Upper lobe of right lung (tissue), 1 donor: ENCODE measurements around the gene PARD3B. TPM values are rescaled to one million over a fixed set of nuclear protein-coding genes. Genes with fewer than 3 reads are reported as not detected.
"Not testable (repeated sequence)": the region's sequence is repeated elsewhere in the genome, so short reads cannot be mapped to it uniquely, and the experiment has no call there.

Source experiments
- ATAC-seq: fragments of 200-7000 bp; cut with Tn5 transposase; one replicate; pipeline ENCODE4 v1.9.1; 2020; ENCODE audit warnings: mild to moderate bottlenecking, moderate library complexity
- DNase-seq: peaks from one replicate; pipeline ENCODE4 v3.0.0-alpha.2; 2020
- H3K27ac ChIP-seq: fragments of 200-600 bp; one replicate; pipeline ENCODE4 v1.8.0; 2022
- H3K27me3 ChIP-seq: fragments of 200-600 bp; one replicate; pipeline ENCODE4 v1.8.0; 2022; ENCODE audit warnings: mild to moderate bottlenecking
- H3K36me3 ChIP-seq: fragments of 200-600 bp; one replicate; pipeline ENCODE4 v1.8.0; 2022
- H3K4me1 ChIP-seq: fragments of 200-600 bp; one replicate; pipeline ENCODE4 v1.8.0; 2022
- H3K4me3 ChIP-seq: fragments of 200-600 bp; one replicate; pipeline ENCODE4 v1.8.0; 2022; ENCODE audit warnings: mild to moderate bottlenecking
- H3K9me3 ChIP-seq: fragments of 200-600 bp; one replicate; pipeline ENCODE4 v1.8.0; 2022
- CTCF ChIP-seq: fragments of 200-600 bp; IDR thresholded peaks from one replicate; pipeline ENCODE4 v1.8.0; 2022; ENCODE audit warnings: antibody characterized with exemption
- intact Hi-C: fragments of 100-400 bp; cut with DNase I; formaldehyde crosslinking; loops from one replicate; pipeline ENCODE4 v1.11.0; 2022
- total RNA-seq: library from RNA; stranded (reverse); fragmentation: NEBNext Ultra II Directional; extraction: Animal tissue kit (Norgen Biotek cat#: 25700); gene quantifications from one replicate; pipeline ENCODE4 v1.2.1, GENCODE V29; 2021
- donor health status: DM: no; HTN: yes; CAD: no; lungs with severe emphysema.

PARD3B gene
- total RNA-seq, 1 donor from 2014 or later = 32.5 TPM

- intact Hi-C loops = no loop called here
- no peak for TF ChIP-seq CTCF
- ATAC-seq = no peak
These were observed 12.3 kb downstream of the PARD3B start for GRCh38 chr2:204557604-204558003.

GRCh38 chr2:204559358-204559757, 14.1 kb downstream of the PARD3B start:
- H3K36me3 ChIP-seq, H3K27ac ChIP-seq, H3K27me3 ChIP-seq, intact Hi-C loops, H3K4me1 ChIP-seq, DNase-seq, H3K4me3 ChIP-seq, ATAC-seq, H3K9me3 ChIP-seq: not testable (repeated sequence)

More at GRCh38 chr2:204557604-204558003, 12.3 kb downstream of the PARD3B start:
- Histone ChIP-seq H3K9me3 (peaks cover 4% of the 10 kb centered on the region), H3K4me1 (no peaks in the 10 kb centered on the region), H3K4me3 (no peak overlapping the region), H3K27me3 (no peaks in the 10 kb centered on the region), H3K36me3 (no peaks in the 10 kb centered on the region), H3K27ac (no peak overlapping the region)
- DNase-seq = no peak

GRCh38 chr2:204560902-204561301, 15.6 kb downstream of the PARD3B start:
- ATAC-seq (no peak), DNase-seq (no peak)
- no peak for TF ChIP-seq CTCF
- no peaks in the 10 kb centered on the region for H3K36me3 ChIP-seq
- intact Hi-C loops = no loop called here
- no peak overlapping the region for H3K27ac ChIP-seq
- no peaks in the 10 kb centered on the region for H3K4me1 ChIP-seq
- no peaks in the 10 kb centered on the region for H3K9me3 ChIP-seq
- no peaks in the 10 kb centered on the region for H3K27me3 ChIP-seq
- no peak overlapping the region for H3K4me3 ChIP-seq

- ATAC-seq (no peak), DNase-seq (no peak)
- intact Hi-C loops = no loop called here
- H3K4me1 ChIP-seq = no peaks in the 10 kb centered on the region
- H3K27me3 ChIP-seq = no peaks in the 10 kb centered on the region
- no peaks in the 10 kb centered on the region for H3K9me3 ChIP-seq
- no peaks in the 10 kb centered on the region for H3K36me3 ChIP-seq
- no peak overlapping the region for H3K27ac ChIP-seq
- no peak for TF ChIP-seq CTCF
- H3K4me3 ChIP-seq = no peak overlapping the region
These were observed 16.5 kb downstream of the PARD3B start for GRCh38 chr2:204561771-204562170.

DNA sequence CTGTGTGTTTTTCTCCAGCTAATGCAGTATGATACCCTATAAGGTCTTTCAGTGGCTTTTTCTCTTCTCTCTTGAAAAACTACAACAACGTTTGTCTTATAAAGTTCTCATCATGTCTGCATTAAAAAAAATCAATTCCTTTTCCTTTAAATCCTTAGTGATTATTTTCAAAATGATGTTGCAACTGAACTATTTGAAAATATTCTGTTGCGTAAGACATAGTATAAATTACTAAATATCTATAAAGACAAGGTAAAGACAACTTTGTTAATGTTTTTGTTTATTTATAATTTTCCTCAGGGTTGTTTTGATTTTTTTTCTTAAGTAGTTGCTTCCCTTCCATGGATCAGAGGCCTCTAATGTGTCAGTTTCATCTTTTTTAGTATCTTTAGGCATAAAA, 21.2 kb downstream of the PARD3B start:
- Histone ChIP-seq H3K4me1 (no peaks in the 10 kb centered on the region), H3K4me3 (no peak overlapping the region), H3K27ac (no peak overlapping the region), H3K9me3 (no peaks in the 10 kb centered on the region), H3K36me3 (no peaks in the 10 kb centered on the region), H3K27me3 (no peaks in the 10 kb centered on the region)
- intact Hi-C loops = no loop called here
- DNase-seq (no peak), ATAC-seq (no peak)
- no peak for TF ChIP-seq CTCF

DNA sequence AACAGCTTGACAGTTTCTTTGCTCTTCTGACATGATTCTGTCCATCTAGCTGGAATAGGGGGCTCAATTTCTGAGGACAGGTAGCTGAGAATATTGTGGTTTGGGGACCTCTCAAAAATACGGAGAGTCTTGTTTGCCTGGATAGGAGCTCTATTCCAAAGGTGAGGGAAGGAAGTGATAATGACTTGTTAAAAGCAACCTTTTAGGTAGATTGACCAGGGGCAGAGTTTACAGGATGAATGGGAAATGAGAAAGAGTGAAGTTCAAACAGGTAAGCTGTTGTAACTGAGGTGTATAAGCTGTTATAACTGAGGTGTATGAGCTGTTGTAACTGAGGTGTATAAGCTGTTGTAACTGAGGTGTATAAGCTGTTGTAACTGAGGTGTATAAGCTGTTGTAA, 25.1 kb downstream of the PARD3B start:
- DNase-seq = no peak
- H3K4me3 ChIP-seq = no peak overlapping the region
- no peaks in the 10 kb centered on the region for H3K27me3 ChIP-seq
- no peak for ATAC-seq
- TF ChIP-seq CTCF = no peak
- no peaks in the 10 kb centered on the region for H3K9me3 ChIP-seq
- no peaks in the 10 kb centered on the region for H3K36me3 ChIP-seq
- intact Hi-C loops = no loop called here
- no peak overlapping the region for H3K27ac ChIP-seq
- H3K4me1 ChIP-seq = peaks cover 6% of the 10 kb centered on the region
